Stimulated activated CD4-positive, alpha-beta T cell treated with anti-CD3 and anti-CD28 coated beads, Interleukin-2, amount 100 ng/mL, for 24 hours (primary cell): ENCODE measurements around the gene RBM28.
A peak's percentile ranks its signal among the peaks of the same experiment; 100 is the strongest.

ENCODE experiments used
- DNase-seq, 2 donors: peaks; one replicate each; pipeline ENCODE4 v3.0.0-alpha.2; 2020

RBM28 gene

GRCh38 chr7:128373606-128374005 lies 29.9 kb upstream of the RBM28 start:
- no peak for DNase-seq

GRCh38 chr7:128370491-128370890 lies 26.8 kb upstream of the RBM28 start:
- DNase-seq, result no peak

- DNase-seq, result no peak
Measured at GRCh38 chr7:128366986-128367385, 23.3 kb upstream of the RBM28 start.

GRCh38 chr7:128366300-128366699 lies 22.6 kb upstream of the RBM28 start:
- DNase-seq, result no peak

- DNase-seq, result no peak
Measured at GRCh38 chr7:128365432-128365831, 21.7 kb upstream of the RBM28 start.

GRCh38 chr7:128364166-128364870 lies 20.6 kb upstream of the RBM28 start:
- no peak for DNase-seq

GRCh38 chr7:128363261-128363721 lies 19.6 kb upstream of the RBM28 start:
- DNase-seq, result no peak

GRCh38 chr7:128362670-128363069 lies 19.0 kb upstream of the RBM28 start:
- DNase-seq, result no peak

GRCh38 chr7:128361411-128362379 lies 18.0 kb upstream of the RBM28 start, which contains the start of gene PRRT4:
PRRT4 (minus strand) TSS chr7:128361690.
- DNase-seq, result peak; percentile 37 to 55

- DNase-seq, result no peak
Measured at GRCh38 chr7:128360359-128360678, 16.6 kb upstream of the RBM28 start.

GRCh38 chr7:128359939-128360338 lies 16.2 kb upstream of the RBM28 start:
- no peak for DNase-seq

GRCh38 chr7:128359336-128359735 lies 15.6 kb upstream of the RBM28 start:
- no peak for DNase-seq

- no peak for DNase-seq
Measured at GRCh38 chr7:128358233-128358632, 14.5 kb upstream of the RBM28 start.

GRCh38 chr7:128357217-128357613 lies 13.5 kb upstream of the RBM28 start:
- DNase-seq, result no peak

GRCh38 chr7:128356546-128357216 lies 13.0 kb upstream of the RBM28 start:
- DNase-seq, result no peak

- DNase-seq, result no peak
Measured at GRCh38 chr7:128353610-128354009, 9.9 kb upstream of the RBM28 start.

GRCh38 chr7:128353189-128353588 lies 9.5 kb upstream of the RBM28 start:
- no peak for DNase-seq

- no peak for DNase-seq
Measured at GRCh38 chr7:128352636-128353035, 8.9 kb upstream of the RBM28 start.

- DNase-seq, result peak; percentile 34 to 49
Measured at GRCh38 chr7:128352153-128352537, 8.4 kb upstream of the RBM28 start.

- peak in 1 of 2 donors; percentile 14 for DNase-seq
Measured at GRCh38 chr7:128351296-128352152, 7.8 kb upstream of the RBM28 start.

GRCh38 chr7:128350708-128351295 lies 7.1 kb upstream of the RBM28 start:
- no peak for DNase-seq

- DNase-seq, result no peak
Measured at GRCh38 chr7:128349466-128349825, 5.7 kb upstream of the RBM28 start.
